HCT116 (cell line): Measurements from ENCODE around the gene LDLRAD4. TPM values are rescaled to one million over a fixed set of nuclear protein-coding genes. Genes with fewer than 3 reads are reported as not detected.

Experiments
- ATAC-seq: fragments of 200-7000 bp; cut with Tn5 transposase; 2 replicates; pipeline ENCODE4 v1.9.1; 2020; ENCODE audit warnings: mild to moderate bottlenecking, moderate library complexity
- BruUV-seq: library from RNA; stranded (reverse); fragments of 400-500 nt; replicated peaks from 2 replicates; lab custom pipeline; 2021; lab: Mats Ljungman, UMichigan
- CTCF ChIA-PET: fragments of 300-600 bp; sonication (Branson Sonifier 250); formaldehyde crosslinking; loops from one replicate; lab custom pipeline; 2021; ENCODE audit warnings: antibody characterized with exemption; lab: Charles Lee
- POLR2A ChIA-PET: fragments of 300-600, 350-600 bp; sonication (Branson Sonifier 250); formaldehyde crosslinking; loops from one replicate; lab custom pipeline; 2021; ENCODE audit warnings: antibody characterized with exemption; lab: Charles Lee
- RAD21 ChIA-PET, 2 experiments: fragments of 300-600 bp; sonication (Branson Sonifier 250); formaldehyde crosslinking; loops; one replicate each; lab custom pipeline; 2023; ENCODE audit warnings: low total read pairs in 2 of 2; ENCODE audit not compliant: uncharacterized antibody in 2 of 2, unreplicated experiment in 2 of 2, low non-redundant PET in 1 of 2; lab: Charles Lee
- DNase-seq: peaks from one replicate; pipeline ENCODE4 v3.0.0-alpha.2; 2010; ENCODE audit warnings: low read depth, low spot score
- H2AFZ ChIP-seq: fragments of 200-600 bp; shearing (Covaris generic), sonication (generic); 2 replicates; pipeline ENCODE4 v1.6.1; 2017; ENCODE audit warnings: low read depth, mixed run types, mixed read lengths, antibody characterized with exemption, low read length; ENCODE audit not compliant: poor library complexity, severe bottlenecking
- H3K27ac ChIP-seq: 2 replicates; pipeline ENCODE4 v1.5.1; 2012; ENCODE audit warnings: low read depth, low read length
- H3K27me3 ChIP-seq: fragments of 200-600 bp; sonication (generic); 2 replicates; pipeline ENCODE4 v1.6.1; 2016; ENCODE audit warnings: mixed run types, low read length, mixed read lengths; ENCODE audit not compliant: insufficient read depth
- H3K36me3 ChIP-seq, 2 experiments: fragments of 200-500 bp in 1 of 2; fragments of 200-600 bp in 1 of 2; sonication (Bioruptor generic) in 1 of 2; sonication (generic) in 1 of 2; 2 replicates each; pipeline versions ENCODE4 v1.5.1 to v1.6.1; 2014 to 2016; ENCODE audit warnings: low read length in 2 of 2, inconsistent platforms in 1 of 2, mixed read lengths in 1 of 2, mixed run types in 1 of 2; ENCODE audit not compliant: insufficient read depth in 2 of 2, control insufficient read depth in 1 of 2
- H3K4me1 ChIP-seq, 2 experiments: fragments of 200-600 bp in 1 of 2; sonication (generic) in 1 of 2; 2 replicates each; pipeline versions ENCODE4 v1.5.1 to v1.6.1; 2012 to 2017; ENCODE audit warnings: low read length in 2 of 2, inconsistent platforms in 1 of 2, mild to moderate bottlenecking in 1 of 2, mixed read lengths in 1 of 2, mixed run types in 1 of 2, moderate library complexity in 1 of 2; ENCODE audit not compliant: insufficient read depth in 2 of 2, control insufficient read depth in 1 of 2
- H3K4me2 ChIP-seq: fragments of 200-600 bp; sonication (generic); 2 replicates; pipeline ENCODE4 v1.6.1; 2017; ENCODE audit warnings: mixed run types, low read length, mixed read lengths
- H3K4me3 ChIP-seq, 2 experiments: fragments of 200-600 bp in 1 of 2; sonication (generic) in 1 of 2; replicated peaks in 1 of 2; 2 replicates each; pipeline ENCODE4 v1.5.1; 2011 to 2016; ENCODE audit warnings: low read length in 2 of 2, control low read depth in 1 of 2, low read depth in 1 of 2, mild to moderate bottlenecking in 1 of 2, mixed read lengths in 1 of 2, mixed run types in 1 of 2
- H3K79me2 ChIP-seq: fragments of 200-600 bp; sonication (generic); 2 replicates; pipeline ENCODE4 v1.6.1; 2017; ENCODE audit warnings: mild to moderate bottlenecking, mixed run types, low read length, moderate library complexity, mixed read lengths; ENCODE audit not compliant: insufficient read depth
- H3K9ac ChIP-seq: fragments of 200-600 bp; sonication (generic); 2 replicates; pipeline ENCODE4 v1.6.1; 2016; ENCODE audit warnings: low read length, mixed read lengths
- H3K9me2 ChIP-seq: fragments of 200-600 bp; sonication (generic), shearing (Covaris generic); 2 replicates; pipeline ENCODE4 v1.6.1; 2017; ENCODE audit warnings: mixed run types, mild to moderate bottlenecking, moderate library complexity; ENCODE audit not compliant: insufficient read depth
- H3K9me3 ChIP-seq, 2 experiments: fragments of 200-500 bp in 1 of 2; fragments of 200-600 bp in 1 of 2; sonication (Bioruptor generic) in 1 of 2; sonication (generic) in 1 of 2; 2 replicates each; pipeline ENCODE4 v1.6.1; 2014 to 2017; ENCODE audit warnings: low read length in 2 of 2, mixed read lengths in 2 of 2, inconsistent platforms in 1 of 2, low read depth in 1 of 2, mild to moderate bottlenecking in 1 of 2, mixed run types in 1 of 2, moderate library complexity in 1 of 2; ENCODE audit not compliant: control insufficient read depth in 1 of 2, insufficient read depth in 1 of 2
- H4K20me1 ChIP-seq: fragments of 200-600 bp; sonication (generic), shearing (Covaris generic); 2 replicates; pipeline ENCODE4 v1.6.1; 2017; ENCODE audit warnings: mixed run types, mild to moderate bottlenecking, moderate library complexity; ENCODE audit not compliant: insufficient read depth
- ELF1 ChIP-seq: IDR thresholded peaks from 2 replicates; pipeline ENCODE4 v1.6.1; 2012; ENCODE audit warnings: low read depth, borderline replicate concordance
- EZH2phosphoT487 ChIP-seq: fragments of 200-600 bp; IDR thresholded peaks from 2 replicates; pipeline ENCODE4 v1.6.1; 2018; ENCODE audit warnings: antibody characterized with exemption, borderline replicate concordance
- POLR2A ChIP-seq: IDR thresholded peaks from 2 replicates; pipeline ENCODE4 v1.7.0; 2011; ENCODE audit warnings: borderline replicate concordance; ENCODE audit not compliant: insufficient read depth, insufficient read length; ENCODE audit errors: extremely low read depth
- POLR2AphosphoS5 ChIP-seq: IDR thresholded peaks from 2 replicates; pipeline ENCODE4 v1.6.1; 2011; ENCODE audit warnings: mild to moderate bottlenecking, low read depth, low read length, moderate library complexity
- SIN3A ChIP-seq: IDR thresholded peaks from 2 replicates; pipeline ENCODE4 v1.6.1; 2012; ENCODE audit warnings: low read depth
- SRF ChIP-seq: IDR thresholded peaks from 2 replicates; pipeline ENCODE4 v1.6.1; 2012; ENCODE audit warnings: low read depth
- TCF7L2 ChIP-seq: IDR thresholded peaks from 2 replicates; pipeline ENCODE4 v1.7.0; 2011; ENCODE audit warnings: borderline replicate concordance, inconsistent platforms; ENCODE audit not compliant: insufficient read depth, insufficient read length; ENCODE audit errors: extremely low read depth
- YY1 ChIP-seq: IDR thresholded peaks from 2 replicates; pipeline ENCODE4 v1.6.1; 2011; ENCODE audit warnings: low read length, low read depth, moderate library complexity, mild to moderate bottlenecking; ENCODE audit not compliant: insufficient replicate concordance; ENCODE audit errors: extremely low read depth
- ZBTB33 ChIP-seq: IDR thresholded peaks from 2 replicates; pipeline ENCODE4 v1.6.1; 2011; ENCODE audit warnings: mild to moderate bottlenecking, low read length, moderate library complexity; ENCODE audit not compliant: insufficient replicate concordance; ENCODE audit errors: extremely low read depth
- ZFX ChIP-seq: fragments of 450-650 bp; IDR thresholded peaks from 2 replicates; pipeline ENCODE4 v1.6.1; 2017
- intact Hi-C: fragments of 100-400 bp; cut with micrococcal nuclease; formaldehyde crosslinking; loops from 2 replicates; pipeline ENCODE4 v1.10.0; 2022
- total RNA-seq: library from RNA; stranded (reverse); gene quantifications from one replicate; pipeline ENCODE4 v1.2.1, GENCODE V29; 2021; ENCODE audit not compliant: unreplicated experiment
- TF ChIP-seq, protein P1 (sequence below): IDR thresholded peaks from 2 replicates; pipeline ENCODE4 v1.6.1; 2012; ENCODE audit warnings: low read depth

LDLRAD4 gene
- total RNA-seq, 1 experiment from 2014 or later, result 1.2 TPM

DNA sequence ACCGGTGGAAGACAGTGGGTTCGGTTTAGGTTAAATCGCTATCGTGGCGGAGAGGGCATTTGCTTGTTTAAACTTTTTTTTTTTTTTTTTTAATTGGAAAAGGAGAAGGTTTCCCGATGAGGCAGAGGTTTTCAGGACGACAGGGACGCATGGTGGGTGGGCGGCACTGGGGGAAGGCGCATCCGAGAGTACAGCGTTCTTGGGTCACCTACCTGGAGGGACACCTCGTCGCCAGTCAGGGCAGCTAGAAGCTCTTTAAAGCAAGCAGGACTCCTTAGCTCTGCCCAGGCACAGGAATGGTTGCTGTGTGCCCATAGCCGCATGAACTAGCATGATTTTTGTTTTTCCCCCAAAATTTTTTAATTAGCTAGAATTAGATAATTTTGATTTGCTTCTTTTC, 437 bp downstream of the LDLRAD4 start:
- no peaks in the 10 kb centered on the region for H3K36me3 ChIP-seq
- ChIA-PET RAD21 (no interaction called here), POLR2A (no interaction called here), CTCF (no interaction called here)
- H3K79me2 ChIP-seq, result no peaks in the 10 kb centered on the region
- H3K27me3 ChIP-seq, result peaks cover 16% of the 10 kb centered on the region
- DNase-seq (no peak), ATAC-seq (no peak)
- no peak overlapping the region for H3K4me3 ChIP-seq
- no TSS peak for BruUV-seq
- H3K9me3 ChIP-seq, result no peaks in the 10 kb centered on the region
- H3K9ac ChIP-seq, result no peak overlapping the region
- no peak overlapping the region for H2AFZ ChIP-seq
- no peaks in the 10 kb centered on the region for H3K9me2 ChIP-seq
- intact Hi-C loops, result loop anchor here (10.0 kb wide), 1 partner anchor 316 kb away; no protein-coding TSS in a partner anchor
- H3K4me1 ChIP-seq, result peaks cover 4 to 5% of the 10 kb centered on the region in 2 experiments; a peak in 2 of 4 replicates
- H3K27ac ChIP-seq, result no peak overlapping the region
- H3K4me2 ChIP-seq, result no peak overlapping the region
- H4K20me1 ChIP-seq, result no peaks in the 10 kb centered on the region
- TF ChIP-seq ZBTB33, result no peak

- ChIA-PET POLR2A (no interaction called here), RAD21 (no interaction called here), CTCF (no interaction called here)
- BruUV-seq, result no TSS peak
- Histone ChIP-seq H3K9me2 (no peaks in the 10 kb centered on the region), H3K27ac (no peak overlapping the region), H3K79me2 (no peaks in the 10 kb centered on the region), H3K4me3 (no peak overlapping the region), H3K36me3 (no peaks in the 10 kb centered on the region), H2AFZ (no peak overlapping the region), H3K9ac (no peak overlapping the region), H4K20me1 (no peaks in the 10 kb centered on the region), H3K27me3 (peaks cover 14% of the 10 kb centered on the region), H3K9me3 (no peaks in the 10 kb centered on the region), H3K4me1 (peaks cover 4 to 5% of the 10 kb centered on the region in 2 experiments; a peak in 2 of 4 replicates), H3K4me2 (no peak overlapping the region)
- DNase-seq (no peak), ATAC-seq (no peak)
- intact Hi-C loops, result loop anchor here (10.0 kb wide), 1 partner anchor 315 kb away; no protein-coding TSS in a partner anchor
- no peak for TF ChIP-seq ZFX
- TF ChIP-seq EZH2phosphoT487, result no peak
- TF ChIP-seq ELF1, result no peak
- no peak for TF ChIP-seq YY1
- TF ChIP-seq TCF7L2, result no peak
- no peak for TF ChIP-seq POLR2A
- TF ChIP-seq SIN3A, result no peak
- TF ChIP-seq POLR2AphosphoS5, result no peak
- TF ChIP-seq, protein P1, sequence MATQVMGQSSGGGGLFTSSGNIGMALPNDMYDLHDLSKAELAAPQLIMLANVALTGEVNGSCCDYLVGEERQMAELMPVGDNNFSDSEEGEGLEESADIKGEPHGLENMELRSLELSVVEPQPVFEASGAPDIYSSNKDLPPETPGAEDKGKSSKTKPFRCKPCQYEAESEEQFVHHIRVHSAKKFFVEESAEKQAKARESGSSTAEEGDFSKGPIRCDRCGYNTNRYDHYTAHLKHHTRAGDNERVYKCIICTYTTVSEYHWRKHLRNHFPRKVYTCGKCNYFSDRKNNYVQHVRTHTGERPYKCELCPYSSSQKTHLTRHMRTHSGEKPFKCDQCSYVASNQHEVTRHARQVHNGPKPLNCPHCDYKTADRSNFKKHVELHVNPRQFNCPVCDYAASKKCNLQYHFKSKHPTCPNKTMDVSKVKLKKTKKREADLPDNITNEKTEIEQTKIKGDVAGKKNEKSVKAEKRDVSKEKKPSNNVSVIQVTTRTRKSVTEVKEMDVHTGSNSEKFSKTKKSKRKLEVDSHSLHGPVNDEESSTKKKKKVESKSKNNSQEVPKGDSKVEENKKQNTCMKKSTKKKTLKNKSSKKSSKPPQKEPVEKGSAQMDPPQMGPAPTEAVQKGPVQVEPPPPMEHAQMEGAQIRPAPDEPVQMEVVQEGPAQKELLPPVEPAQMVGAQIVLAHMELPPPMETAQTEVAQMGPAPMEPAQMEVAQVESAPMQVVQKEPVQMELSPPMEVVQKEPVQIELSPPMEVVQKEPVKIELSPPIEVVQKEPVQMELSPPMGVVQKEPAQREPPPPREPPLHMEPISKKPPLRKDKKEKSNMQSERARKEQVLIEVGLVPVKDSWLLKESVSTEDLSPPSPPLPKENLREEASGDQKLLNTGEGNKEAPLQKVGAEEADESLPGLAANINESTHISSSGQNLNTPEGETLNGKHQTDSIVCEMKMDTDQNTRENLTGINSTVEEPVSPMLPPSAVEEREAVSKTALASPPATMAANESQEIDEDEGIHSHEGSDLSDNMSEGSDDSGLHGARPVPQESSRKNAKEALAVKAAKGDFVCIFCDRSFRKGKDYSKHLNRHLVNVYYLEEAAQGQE, result no peak
- TF ChIP-seq SRF, result no peak
These were observed 1.1 kb downstream of the LDLRAD4 start for GRCh38 chr18:13219593-13220159.
